Natural killer cell (primary cell): Measurements from ENCODE around the gene OR8H2. TPM values are rescaled to one million over a fixed set of nuclear protein-coding genes. Genes with fewer than 3 reads are reported as not detected.

Source experiments
- ATAC-seq, 3 donors: fragments of 150-1000 bp in 2 of 3; fragments of 200-7000 bp in 1 of 3; cut with Tn5 transposase; 1 replicate in 1 of 3; 2 replicates in 2 of 3; pipeline ENCODE4 v1.10.0; 2021; ENCODE audit warnings: mild to moderate bottlenecking in 2 of 3, moderate library complexity in 2 of 3
- DNase-seq, 2 donors: peaks; one replicate each; pipeline versions ENCODE4 v3.0.0 to v3.0.0-alpha.2; 2013 to 2021; ENCODE audit warnings: mixed read lengths in 1 of 2
- H3K27ac ChIP-seq: one replicate; pipeline ENCODE4 v1.5.1; 2013; ENCODE audit warnings: mild to moderate bottlenecking, low read length
- H3K27me3 ChIP-seq: one replicate; pipeline ENCODE4 v1.6.1; 2013; ENCODE audit warnings: low read length; ENCODE audit not compliant: control insufficient read depth, insufficient read depth
- H3K36me3 ChIP-seq: one replicate; pipeline ENCODE4 v1.6.1; 2013; ENCODE audit warnings: low read length; ENCODE audit not compliant: control insufficient read depth, insufficient read depth
- H3K4me1 ChIP-seq: one replicate; pipeline ENCODE4 v1.6.1; 2013; ENCODE audit warnings: low read length; ENCODE audit not compliant: control insufficient read depth, insufficient read depth
- H3K4me3 ChIP-seq: one replicate; pipeline ENCODE4 v1.5.1; 2013; ENCODE audit warnings: low read length
- H3K9me3 ChIP-seq: one replicate; pipeline ENCODE4 v1.6.1; 2013; ENCODE audit warnings: low read length; ENCODE audit not compliant: control insufficient read depth, insufficient read depth
- H3K27ac Mint-ChIP-seq, 2 donors: one replicate each; pipeline ENCODE4 v1.8.0; 2022; ENCODE audit warnings: mild to moderate bottlenecking in 2 of 2, mixed read lengths in 2 of 2, moderate library complexity in 1 of 2
- H3K27me3 Mint-ChIP-seq, 2 donors: one replicate each; pipeline ENCODE4 v1.8.0; 2022; ENCODE audit warnings: low read depth in 2 of 2, mixed read lengths in 2 of 2
- H3K36me3 Mint-ChIP-seq: one replicate; pipeline ENCODE4 v1.8.0; 2022; ENCODE audit warnings: mixed read lengths
- H3K4me1 Mint-ChIP-seq, 2 donors: one replicate each; pipeline ENCODE4 v1.8.0; 2022; ENCODE audit warnings: mixed read lengths in 2 of 2
- H3K4me3 Mint-ChIP-seq: one replicate; pipeline ENCODE4 v1.8.0; 2022; ENCODE audit warnings: mild to moderate bottlenecking, moderate library complexity, mixed read lengths
- H3K9me3 Mint-ChIP-seq, 2 donors: one replicate each; pipeline ENCODE4 v1.8.0; 2022; ENCODE audit warnings: mixed read lengths in 2 of 2
- CTCF ChIP-seq: fragments of 200-600 bp; IDR thresholded peaks from one replicate; pipeline ENCODE4 v1.8.0; 2022; ENCODE audit warnings: antibody characterized with exemption
- WGBS: methylation state at CpG from one replicate; pipeline ENCODE4 v1.1.7; 2013; ENCODE audit warnings: missing lambda C conversion rate; ENCODE audit not compliant: insufficient coverage; 5-methylcytosine and 5-hydroxymethylcytosine counted together
- intact Hi-C: fragments of 100-400 bp; cut with micrococcal nuclease; formaldehyde crosslinking; loops from one replicate; pipeline ENCODE4 v1.14.2; 2022
- total RNA-seq, 4 donors: library from RNA; stranded (reverse); fragments of 120-200 nt in 1 of 4; gene quantifications; one replicate each; pipeline versions ENCODE4 v1.2.3 to v1.2.4, GENCODE V29; 2013 to 2022

OR8H2 gene
- total RNA-seq, 3 donors from 2014 or later (not counting 1 experiment from before 2014, with no cell fraction given), result not detected

DNA sequence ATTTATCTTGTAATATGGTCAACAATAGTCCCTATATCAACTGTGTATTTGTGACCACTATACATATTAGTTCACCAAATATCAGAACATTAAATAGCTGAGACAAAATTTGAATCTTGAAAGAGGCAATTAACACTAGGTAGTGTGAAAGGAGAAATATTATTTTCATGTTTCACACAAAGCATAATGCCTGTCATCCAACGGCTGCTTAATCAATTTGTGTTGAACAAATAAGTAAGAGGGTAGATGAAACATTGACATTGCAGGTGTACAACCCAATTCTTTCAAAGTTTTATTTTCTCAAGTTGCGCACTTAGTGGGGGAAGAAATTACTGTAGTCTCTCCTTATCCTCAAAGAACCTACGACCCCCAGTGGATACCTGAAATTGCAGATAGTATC lies 13.8 kb upstream of the OR8H2 start:
- Mint-ChIP-seq H3K27me3 (no peaks in the 10 kb centered on the region), H3K36me3 (peaks cover 7% of the 10 kb centered on the region), H3K4me1 (no peaks in the 10 kb centered on the region), H3K4me3 (no peak overlapping the region), H3K27ac (no peak overlapping the region), H3K9me3 (peaks cover 5 to 10% of the 10 kb centered on the region in 2 donors)
- DNase-seq (no peak), ATAC-seq (no peak)
- H3K27me3 ChIP-seq, result no peaks in the 10 kb centered on the region
- intact Hi-C loops, result no loop called here
- H3K27ac ChIP-seq, result no peak overlapping the region
- no peak for TF ChIP-seq CTCF
- no peaks in the 10 kb centered on the region for H3K36me3 ChIP-seq
- WGBS, result no CpG with 5 or more reads among the region's 3 CpGs
- H3K4me3 ChIP-seq, result no peak overlapping the region
- H3K9me3 ChIP-seq, result no peaks in the 10 kb centered on the region
- no peaks in the 10 kb centered on the region for H3K4me1 ChIP-seq

DNA sequence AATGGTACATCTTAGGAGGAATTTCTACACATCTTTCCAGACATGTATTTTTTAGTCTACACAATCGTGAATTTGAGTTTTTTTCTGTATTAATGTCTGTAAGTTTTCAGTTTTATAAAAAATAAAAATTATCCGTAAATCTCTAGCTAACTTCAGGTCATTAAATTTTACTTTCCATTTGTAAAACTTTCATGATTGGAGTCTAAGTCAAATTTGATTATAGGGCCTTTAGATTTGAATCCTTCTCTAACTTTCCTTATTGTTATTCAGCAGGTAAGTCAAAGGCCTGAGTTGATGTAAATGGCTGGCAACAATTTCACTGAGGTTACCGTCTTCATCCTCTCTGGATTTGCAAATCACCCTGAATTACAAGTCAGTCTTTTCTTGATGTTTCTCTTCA lies 10.5 kb upstream of the OR8H2 start, which contains the start of gene OR8I2:
TSS of gene OR8I2 (plus strand) at position 301 of the 400 bp plus-strand sequence. CDS start at position 301, 0 bp downstream.
- Histone ChIP-seq H3K9me3 (no peaks in the 10 kb centered on the region), H3K27ac (no peak within 1 kb of the TSS), H3K4me3 (no peak within 1 kb of the TSS), H3K4me1 (no peaks in the 10 kb centered on the region), H3K36me3 (no peaks in the 10 kb centered on the region), H3K27me3 (no peaks in the 10 kb centered on the region)
- WGBS, result 95% methylated on average over 1 of the region's 3 CpGs
- Mint-ChIP-seq H3K36me3 (peaks cover 5% of the 10 kb centered on the region), H3K9me3 (peaks cover 13 to 18% of the 10 kb centered on the region in 2 donors), H3K4me1 (no peaks in the 10 kb centered on the region), H3K4me3 (no peak within 1 kb of the TSS), H3K27me3 (no peaks in the 10 kb centered on the region), H3K27ac (no peak within 1 kb of the TSS)
- no peak for TF ChIP-seq CTCF
- ATAC-seq (no peak), DNase-seq (no peak)
- intact Hi-C loops, result no loop called here

GRCh38 chr11:56122073-56122472 lies 18.6 kb downstream of the OR8H2 start, which contains the start of gene OR8H3:
Gene OR8H3, plus strand, starts transcription at chr11:56122373. Its CDS starts 0 bp downstream, at chr11:56122373.
- 84% methylated on average over 5 of the region's 6 CpGs for WGBS

More at GRCh38 chr11:56122073-56122472, 18.6 kb downstream of the OR8H2 start, which contains the start of gene OR8H3:
- H3K4me3 ChIP-seq, result no peak within 1 kb of the TSS
- Mint-ChIP-seq H3K27ac (no peak within 1 kb of the TSS), H3K4me3 (no peak within 1 kb of the TSS), H3K4me1 (no peaks in the 10 kb centered on the region), H3K9me3 (peaks cover 14 to 15% of the 10 kb centered on the region in 2 donors), H3K36me3 (peaks cover 7% of the 10 kb centered on the region), H3K27me3 (no peaks in the 10 kb centered on the region)
- intact Hi-C loops, result no loop called here
- no peaks in the 10 kb centered on the region for H3K4me1 ChIP-seq
- ATAC-seq (no peak), DNase-seq (no peak)
- peaks cover 4% of the 10 kb centered on the region for H3K9me3 ChIP-seq
- TF ChIP-seq CTCF, result no peak
- H3K27me3 ChIP-seq, result no peaks in the 10 kb centered on the region
- H3K36me3 ChIP-seq, result no peaks in the 10 kb centered on the region
- H3K27ac ChIP-seq, result no peak within 1 kb of the TSS
